Esophagus squamous epithelium (tissue), 4 donors: ENCODE data around the gene CCDC81.

Source experiments
- CTCF ChIP-seq, 6 experiments: fragments of 450-650 bp in 4 of 6; fragments of 200-600 bp in 2 of 6; sonication (generic) in 2 of 6; IDR thresholded peaks; one replicate each; pipeline ENCODE4 v1.5.1; 2016 to 2019; ENCODE audit warnings: antibody characterized with exemption in 6 of 6, mild to moderate bottlenecking in 4 of 6, moderate library complexity in 4 of 6
- POLR2A ChIP-seq, 4 donors: fragments of 450-650 bp; IDR thresholded peaks; one replicate each; pipeline ENCODE4 v1.6.1; 2017; ENCODE audit warnings: antibody characterized with exemption in 4 of 4, mild to moderate bottlenecking in 4 of 4, moderate library complexity in 3 of 4

- TF ChIP-seq CTCF (IDR thresholded peaks at IDR 0.05) (no peak), POLR2A (IDR thresholded peaks at IDR 0.05) (no peak)
Measured at GRCh38 chr11:86341382-86341781, 33.3 kb upstream of the CCDC81 start.
